GM12801 (cell line): ENCODE data around the gene IL17B.

Experiments
- TF ChIP-seq, protein P1 (sequence below): IDR thresholded peaks from one replicate; pipeline ENCODE4 v1.5.1; 2011; ENCODE audit warnings: control low read depth; ENCODE audit not compliant: insufficient read length; ENCODE audit errors: extremely low read depth

IL17B gene

DNA sequence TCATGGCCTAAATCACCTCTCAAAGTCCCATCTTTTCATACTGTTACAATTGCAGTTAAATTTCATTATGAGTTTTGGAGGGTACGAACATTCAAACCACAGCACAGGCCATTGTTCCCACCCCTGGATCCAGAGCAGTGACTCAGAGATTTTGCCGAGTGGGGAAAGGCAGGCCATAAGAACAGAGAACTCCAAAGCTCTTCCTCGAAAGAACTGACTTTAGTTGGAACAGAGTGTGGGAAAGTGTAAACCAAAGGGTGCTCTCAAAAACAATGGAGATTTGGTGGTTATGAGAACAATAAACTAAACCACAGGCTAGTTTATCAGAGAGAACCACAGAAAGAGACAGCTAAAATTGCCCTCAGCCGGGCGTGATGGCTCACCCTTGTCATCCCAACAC, 53.2 kb downstream of the IL17B start:
- TF ChIP-seq, protein P1, sequence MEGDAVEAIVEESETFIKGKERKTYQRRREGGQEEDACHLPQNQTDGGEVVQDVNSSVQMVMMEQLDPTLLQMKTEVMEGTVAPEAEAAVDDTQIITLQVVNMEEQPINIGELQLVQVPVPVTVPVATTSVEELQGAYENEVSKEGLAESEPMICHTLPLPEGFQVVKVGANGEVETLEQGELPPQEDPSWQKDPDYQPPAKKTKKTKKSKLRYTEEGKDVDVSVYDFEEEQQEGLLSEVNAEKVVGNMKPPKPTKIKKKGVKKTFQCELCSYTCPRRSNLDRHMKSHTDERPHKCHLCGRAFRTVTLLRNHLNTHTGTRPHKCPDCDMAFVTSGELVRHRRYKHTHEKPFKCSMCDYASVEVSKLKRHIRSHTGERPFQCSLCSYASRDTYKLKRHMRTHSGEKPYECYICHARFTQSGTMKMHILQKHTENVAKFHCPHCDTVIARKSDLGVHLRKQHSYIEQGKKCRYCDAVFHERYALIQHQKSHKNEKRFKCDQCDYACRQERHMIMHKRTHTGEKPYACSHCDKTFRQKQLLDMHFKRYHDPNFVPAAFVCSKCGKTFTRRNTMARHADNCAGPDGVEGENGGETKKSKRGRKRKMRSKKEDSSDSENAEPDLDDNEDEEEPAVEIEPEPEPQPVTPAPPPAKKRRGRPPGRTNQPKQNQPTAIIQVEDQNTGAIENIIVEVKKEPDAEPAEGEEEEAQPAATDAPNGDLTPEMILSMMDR: no peak

DNA sequence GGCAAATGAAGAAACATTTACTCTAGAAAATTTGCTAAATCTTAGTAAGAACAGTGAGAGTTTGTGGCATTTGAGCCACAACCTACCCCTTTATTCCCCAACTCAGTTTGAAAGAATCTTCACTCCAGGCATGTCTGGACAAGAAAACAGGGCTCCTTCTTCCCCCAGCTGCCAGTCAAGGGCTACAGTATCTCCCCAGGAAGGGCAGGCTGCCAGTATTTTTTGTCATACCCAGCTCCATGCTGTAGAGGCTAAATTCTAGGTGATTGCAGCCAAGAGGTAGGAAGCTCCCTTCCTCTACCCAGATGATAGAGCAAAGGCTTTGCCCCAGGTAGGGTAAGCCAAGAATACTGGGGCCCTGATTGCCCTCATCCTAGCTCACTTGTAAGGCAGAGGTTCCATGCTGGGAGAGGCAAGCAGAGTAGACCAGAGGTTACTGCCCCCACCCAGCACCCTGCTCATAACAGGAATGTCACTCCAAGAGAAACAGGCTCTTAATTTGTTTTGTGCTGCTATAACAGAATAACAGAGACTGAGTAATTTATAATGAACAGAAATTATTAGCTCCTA, 53.8 kb downstream of the IL17B start:
- TF ChIP-seq, protein P1: no peak

DNA sequence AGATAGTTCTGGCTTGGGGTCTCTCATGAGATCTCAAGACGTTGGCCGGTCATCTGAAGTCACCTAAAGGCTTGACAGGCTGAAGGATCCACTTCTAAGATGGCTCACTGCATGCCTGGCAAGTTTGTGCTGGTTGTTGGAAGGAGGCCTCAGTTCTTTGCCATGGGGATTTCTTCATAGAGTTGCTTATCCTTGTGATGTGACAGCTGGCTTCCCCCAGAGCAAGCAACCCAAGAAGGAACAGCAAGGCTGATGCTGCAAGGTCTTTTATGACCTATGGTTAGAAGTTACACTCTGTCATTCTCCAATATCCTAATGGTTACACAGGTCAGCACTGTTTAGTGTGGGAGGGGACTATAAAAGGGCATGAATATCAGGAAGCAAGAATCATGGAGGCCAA, 54.5 kb downstream of the IL17B start:
- TF ChIP-seq, protein P1: no peak
